DMS153 (cell line): ENCODE measurements around the gene HOMER2.
"Not testable (repeated sequence)": the region's sequence is repeated elsewhere in the genome, so short reads cannot be mapped to it uniquely, and the experiment has no call there.

Experiments
- DNase-seq: peaks from one replicate; lab custom pipeline; 2025; lab: John Stamatoyannopoulos, UW

The HOMER2 gene

DNA sequence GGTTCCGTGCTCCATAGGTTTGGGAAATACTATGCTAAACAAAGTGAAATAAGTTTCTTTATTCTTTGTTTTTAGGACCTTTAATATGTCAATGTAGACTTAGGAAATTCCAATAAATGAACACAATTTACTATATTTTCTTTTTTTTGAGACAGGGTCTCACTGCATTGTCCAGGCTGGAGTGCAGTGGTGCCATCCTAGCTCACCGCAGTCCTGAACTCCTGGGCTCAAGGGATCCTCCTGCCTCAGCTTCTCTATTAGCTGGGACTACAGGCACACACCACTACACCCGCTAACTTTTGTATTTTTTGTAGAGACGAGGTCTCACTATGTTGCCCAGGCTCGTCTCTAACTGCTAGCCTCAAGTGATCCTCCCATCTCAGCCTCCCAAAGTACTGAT lies 12.4 kb upstream of the HOMER2 start:
- no peak for DNase-seq

DNA sequence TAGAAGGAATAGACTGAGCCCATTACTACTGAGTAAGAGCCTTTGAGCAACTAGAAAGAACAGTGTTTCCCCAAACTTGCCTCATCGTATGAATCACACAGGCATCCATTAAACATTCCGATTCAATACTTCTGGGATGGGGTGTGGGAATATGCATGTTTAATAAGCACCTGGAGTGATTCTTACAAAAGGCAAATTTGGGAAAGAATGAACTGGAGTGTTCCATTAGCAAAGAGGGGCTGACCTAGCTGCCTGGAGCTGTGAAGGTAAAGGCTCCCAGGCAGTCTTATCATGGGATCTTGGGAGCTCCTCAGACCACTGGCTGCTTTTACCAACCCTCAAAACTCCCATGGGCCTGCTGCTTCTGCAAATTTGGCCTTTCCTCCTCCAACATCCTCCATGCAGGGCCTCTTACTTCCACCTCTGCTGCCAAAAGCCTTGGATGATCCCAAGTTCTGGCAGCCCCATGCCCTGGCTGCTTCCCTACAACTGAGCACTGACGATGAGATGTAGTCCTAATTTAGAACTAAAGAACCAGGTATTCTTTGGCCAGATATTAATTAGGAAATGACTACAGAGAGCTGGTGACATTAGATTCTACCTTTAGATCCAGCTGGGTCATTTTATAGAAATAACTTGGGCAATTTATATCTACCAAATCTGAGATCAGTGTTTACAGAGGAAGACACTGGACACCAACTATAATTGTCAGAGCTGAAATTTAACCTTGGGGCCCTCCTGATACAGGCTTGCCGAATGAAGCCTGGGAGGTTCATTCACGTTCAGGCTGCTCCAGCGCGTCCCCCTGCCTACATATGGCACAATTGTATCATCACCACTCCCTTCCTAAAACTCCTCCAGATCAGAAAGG lies 11.2 kb upstream of the HOMER2 start:
- no peak for DNase-seq

DNA sequence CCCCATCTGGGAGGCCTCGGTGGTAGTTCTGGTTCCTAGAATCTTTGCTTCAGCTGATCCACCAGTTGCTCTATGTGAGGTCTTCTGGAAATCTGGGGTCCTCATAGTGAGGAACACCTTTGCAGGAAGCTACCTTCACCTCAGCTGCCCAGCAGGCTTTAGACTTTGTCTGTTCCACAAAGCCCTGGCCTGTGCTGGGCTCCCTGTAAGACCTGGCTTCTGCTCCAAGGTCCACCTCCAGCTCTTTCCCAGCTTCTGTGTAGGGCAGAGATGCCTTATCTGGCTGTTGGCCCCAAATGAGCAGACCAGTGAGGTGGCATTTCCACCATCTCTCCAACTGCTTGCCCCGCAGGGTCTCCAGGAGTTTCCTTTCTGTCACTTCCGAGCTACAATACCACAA lies 8.2 kb upstream of the HOMER2 start:
- no peak for DNase-seq

DNA sequence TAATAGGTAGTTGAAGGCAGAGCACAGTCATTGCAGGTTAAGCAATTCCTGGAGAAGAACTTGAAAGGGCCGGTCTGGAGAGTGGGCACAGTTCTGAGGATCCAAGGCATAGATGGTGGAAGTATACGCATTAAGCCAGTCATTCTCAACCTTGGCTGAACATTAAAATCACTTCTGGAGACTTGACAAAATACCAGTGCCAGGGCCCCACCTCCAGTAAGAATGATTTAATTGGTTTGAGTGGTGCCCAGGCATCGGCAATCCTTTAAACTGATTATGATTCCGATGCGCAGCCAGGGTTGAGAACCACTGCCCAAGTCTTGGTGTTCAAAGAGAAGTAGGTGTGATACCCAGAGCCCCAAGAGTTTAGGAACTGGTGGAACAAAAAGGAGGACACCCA lies 6.9 kb upstream of the HOMER2 start:
- no peak for DNase-seq

DNA sequence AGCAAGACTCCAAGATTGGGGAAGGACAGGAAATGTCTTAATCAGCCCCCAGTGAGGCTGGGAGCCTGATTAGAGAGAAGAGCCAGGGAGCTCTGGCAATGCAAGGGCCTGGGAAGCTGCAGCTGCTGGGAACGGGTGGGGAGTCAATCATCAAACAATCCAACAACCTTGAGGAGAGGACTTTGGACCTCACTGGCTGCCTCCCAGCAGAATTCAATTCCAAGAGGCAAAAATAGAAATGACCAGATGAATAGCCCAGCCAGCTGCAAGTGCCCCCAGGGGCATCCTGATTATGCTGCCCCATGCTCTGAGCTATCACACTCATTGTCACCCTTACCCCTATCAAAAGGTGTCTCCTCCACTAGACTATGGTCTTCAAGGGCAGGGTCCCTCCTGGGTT lies 6.1 kb upstream of the HOMER2 start:
- no peak for DNase-seq

DNA sequence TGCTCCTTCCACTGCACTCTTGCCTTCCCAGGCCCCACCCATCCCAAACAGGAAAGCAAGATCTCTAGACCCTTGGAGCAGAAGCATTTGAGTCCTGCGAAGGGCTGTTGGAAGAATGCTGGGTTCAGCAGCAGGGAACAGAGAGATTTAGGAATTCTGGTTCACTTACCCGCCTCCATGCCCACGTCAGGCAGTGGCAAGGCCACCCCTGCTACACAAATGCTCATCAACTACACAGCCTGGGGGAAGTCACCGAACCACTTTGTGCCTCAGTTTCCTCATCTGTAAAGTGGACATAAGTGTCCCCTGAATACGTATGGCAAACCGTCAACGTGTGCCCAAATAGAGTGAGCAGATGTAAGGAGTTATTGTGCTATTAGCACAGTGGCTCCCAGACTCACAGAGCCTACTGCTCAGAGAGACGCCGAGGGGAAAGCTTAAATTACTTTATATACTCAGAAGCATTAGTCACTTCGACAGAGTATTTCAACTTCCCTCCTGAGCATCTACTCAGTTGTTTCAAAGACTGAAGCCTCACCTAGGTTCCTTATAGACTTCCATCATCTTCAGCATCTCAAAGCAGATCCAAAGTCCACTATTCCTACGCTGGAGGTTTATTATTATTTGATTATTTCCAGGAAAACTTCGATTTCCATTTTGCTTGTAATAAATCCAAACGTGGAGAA lies 905 bp downstream of the HOMER2 start:
- DNase-seq: no peak

DNA sequence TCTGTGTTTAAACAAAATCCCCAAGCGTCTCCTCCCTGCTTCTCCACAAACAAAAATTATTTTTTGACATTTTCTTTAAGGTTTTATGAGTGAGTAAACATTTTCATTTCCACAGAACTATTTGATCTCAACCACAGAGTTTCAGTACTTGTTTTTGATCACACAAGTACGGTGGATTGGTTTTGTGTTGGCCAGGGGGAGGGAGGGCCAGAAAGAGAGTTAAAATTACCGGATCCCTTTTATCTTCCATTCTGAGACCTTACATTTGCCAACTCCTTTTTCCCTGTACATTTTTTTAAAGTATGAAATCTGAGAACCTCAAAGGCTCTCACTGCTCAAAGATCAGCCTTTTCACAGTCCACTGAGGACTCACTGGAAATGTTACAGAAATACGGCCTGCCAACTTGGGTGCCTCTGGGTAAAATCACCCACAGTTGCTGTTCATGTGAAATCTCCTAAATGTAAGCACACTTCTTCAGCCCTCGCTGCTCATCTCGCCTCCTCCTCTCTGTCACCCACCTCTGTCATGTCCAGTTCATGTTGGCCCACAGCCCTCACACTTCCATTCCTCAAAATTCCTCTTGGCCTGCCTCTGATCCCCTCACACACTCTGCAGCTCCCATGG lies 1.7 kb downstream of the HOMER2 start:
- no peak for DNase-seq

DNA sequence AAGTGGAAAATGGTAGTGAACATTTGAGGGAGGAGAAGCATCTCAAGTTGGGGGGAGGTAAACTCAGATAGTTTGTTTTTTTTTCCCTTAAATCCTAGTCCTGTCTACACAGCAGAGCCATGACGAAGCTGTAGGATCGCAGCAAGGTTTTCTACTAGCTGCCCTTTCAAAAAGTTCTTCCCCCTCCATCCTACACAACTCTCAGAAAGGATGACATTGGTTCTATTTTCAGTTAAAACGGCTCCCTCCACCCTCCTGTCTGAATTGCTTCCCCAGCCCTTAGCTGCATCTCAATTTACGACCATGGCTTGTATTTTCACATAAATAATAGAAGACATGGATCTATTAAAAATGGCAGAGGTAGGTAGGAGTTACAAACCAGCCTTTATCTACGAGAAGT lies 2.2 kb downstream of the HOMER2 start:
- DNase-seq: no peak

DNA sequence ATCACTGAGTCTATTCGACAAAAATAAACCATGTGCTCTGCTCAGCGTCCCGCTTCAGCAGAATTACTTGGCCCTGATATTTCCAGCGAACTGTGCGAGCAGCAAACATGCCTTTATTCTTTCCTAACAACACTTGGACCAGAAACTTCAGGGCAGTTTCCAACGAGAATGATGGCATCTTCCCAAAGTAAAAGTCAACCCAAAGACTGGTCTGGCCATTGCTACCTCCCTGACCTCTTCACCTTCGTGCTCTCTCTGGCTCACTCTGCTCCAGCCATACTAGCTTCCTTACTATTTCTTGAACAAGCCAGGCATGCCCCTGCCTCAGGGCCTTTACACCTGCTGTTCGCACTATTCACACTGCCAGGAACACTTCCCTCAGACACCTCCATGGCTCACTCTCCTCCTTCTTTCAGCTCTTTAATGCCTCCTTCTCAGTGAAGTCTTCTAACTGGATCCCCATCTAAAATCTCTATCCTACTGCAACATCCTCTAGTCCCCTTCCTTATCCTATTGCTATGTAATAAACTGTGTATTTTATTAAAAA lies 6.3 kb downstream of the HOMER2 start:
- no peak for DNase-seq

DNA sequence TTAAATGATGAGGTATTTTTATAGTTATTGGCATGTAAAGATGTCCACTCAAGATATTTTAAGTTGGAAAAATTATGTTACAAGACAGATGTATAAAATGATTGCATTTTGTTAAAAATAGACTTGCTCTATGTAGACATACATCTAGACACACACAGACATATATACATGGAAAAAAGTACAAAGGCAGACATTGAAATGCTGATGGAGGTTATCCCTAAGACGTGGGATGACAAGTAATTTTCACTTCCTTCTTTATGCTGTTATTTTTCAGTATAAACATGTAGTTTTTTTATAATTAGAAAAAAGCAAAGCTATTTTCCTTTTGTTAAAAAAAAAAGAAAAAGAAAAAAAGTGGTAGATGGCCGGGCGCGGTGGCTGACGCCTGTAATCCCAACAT lies 7.2 kb downstream of the HOMER2 start:
- no peak for DNase-seq

DNA sequence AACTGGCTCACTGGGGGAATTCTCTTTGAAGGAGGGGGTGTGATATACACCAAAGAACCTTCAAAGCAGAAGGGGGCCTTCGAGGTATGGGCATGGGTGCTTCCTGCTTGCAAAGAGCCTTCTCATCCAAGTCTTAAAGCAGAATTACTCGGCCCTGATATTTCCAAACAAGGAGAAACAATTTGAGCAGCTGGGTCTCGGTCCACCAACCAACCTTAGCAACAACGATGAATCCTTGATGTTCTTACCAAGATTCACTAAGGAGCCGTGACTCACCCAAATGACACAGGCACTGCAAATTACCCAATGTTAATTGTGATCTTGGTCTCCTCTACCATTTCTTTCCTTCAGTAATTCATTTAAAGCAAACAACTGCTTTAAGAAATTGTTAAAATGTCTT lies 7.7 kb downstream of the HOMER2 start:
- no peak for DNase-seq

DNA sequence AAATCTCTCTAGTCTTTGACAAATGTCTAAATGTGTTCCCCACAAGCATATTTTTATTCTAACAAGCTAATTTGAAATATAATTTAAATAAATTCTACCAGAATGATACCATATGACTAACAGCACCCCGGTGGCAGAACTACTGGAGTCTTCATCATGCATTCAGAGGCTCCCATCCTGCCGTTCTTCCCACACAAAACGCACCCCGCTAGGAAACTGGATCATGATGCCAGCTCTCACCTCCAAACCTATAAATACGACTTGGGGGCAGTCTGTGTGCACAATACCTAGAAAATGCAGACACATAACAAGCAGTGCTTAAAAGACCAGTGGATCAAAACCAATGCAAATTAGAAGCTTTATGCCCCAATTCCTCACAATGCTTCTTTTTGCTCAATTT lies 8.5 kb downstream of the HOMER2 start:
- DNase-seq: no peak

DNA sequence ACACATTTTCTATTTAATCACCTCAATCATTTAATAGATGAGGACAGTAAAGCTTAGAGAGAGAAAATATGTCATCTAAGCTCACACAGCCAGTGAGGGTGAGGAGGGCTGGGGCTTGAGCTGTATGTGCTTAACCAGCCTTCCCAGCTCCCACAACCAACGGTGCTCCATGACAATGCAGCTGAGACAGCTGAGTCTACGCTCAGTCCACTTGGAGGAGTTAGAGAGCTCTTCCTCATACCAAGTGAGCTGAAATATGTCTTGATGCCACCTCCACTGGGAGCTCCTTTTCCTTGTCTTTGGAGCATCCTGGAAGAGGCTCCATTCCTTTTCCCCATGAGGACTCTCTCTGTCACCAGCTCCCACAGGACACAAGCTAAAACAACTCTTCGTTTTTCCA lies 9.3 kb downstream of the HOMER2 start:
- no peak for DNase-seq

DNA sequence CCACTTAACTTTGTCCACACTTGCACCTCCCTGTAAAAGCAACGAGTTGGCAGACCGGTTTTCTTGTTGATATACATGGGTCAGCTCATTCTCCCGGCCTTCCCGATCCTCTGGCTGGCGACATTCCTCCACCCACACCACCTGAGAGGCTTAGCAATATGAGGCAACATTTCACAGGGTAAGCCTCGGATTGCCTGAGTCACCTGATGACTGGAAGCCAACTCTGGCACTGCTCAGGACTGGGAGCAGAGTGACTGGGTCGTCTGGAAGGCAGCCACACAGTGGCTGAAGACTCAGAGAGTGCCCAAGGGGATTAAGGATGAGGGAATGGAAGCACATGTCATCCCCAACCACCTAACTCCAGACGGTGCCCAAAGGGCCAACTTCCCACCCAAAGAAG lies 9.8 kb downstream of the HOMER2 start:
- DNase-seq: no peak

DNA sequence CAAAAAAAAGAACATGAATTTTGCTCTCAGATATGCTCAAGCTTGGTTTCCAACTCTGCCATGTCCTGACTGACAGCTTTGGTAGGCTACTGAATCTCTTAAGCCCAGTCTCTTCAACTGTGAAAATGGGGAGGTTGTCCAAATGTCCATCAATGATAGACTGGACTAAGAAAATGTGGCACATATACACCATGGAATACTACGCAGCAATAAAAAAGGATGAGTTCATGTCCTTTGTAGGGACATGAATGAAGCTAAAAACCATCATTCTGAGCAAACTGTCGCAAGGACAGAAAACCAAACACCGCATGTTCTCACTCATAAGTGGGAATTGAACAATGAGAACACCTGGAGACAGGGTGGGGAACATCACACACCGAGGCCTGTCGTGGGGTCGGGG lies 12.8 kb downstream of the HOMER2 start:
- not testable (repeated sequence) for DNase-seq

DNA sequence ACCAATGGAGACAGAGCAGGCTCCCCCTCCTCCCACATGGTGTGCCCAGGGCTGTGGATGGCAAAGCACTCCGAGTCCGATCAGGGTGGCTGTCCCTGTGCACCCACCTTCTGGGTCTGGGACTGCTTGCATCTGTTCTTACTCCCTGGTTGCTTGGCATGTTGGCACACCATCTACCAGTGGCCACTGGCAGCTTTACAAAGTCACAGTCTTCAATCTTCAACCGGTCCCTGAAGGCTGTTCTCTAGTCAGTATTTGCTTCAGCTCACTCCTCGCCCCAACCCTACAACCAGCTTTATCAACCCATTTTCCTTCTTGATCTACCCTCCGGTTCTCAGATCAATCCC lies 14.8 kb downstream of the HOMER2 start:
- no peak for DNase-seq

DNA sequence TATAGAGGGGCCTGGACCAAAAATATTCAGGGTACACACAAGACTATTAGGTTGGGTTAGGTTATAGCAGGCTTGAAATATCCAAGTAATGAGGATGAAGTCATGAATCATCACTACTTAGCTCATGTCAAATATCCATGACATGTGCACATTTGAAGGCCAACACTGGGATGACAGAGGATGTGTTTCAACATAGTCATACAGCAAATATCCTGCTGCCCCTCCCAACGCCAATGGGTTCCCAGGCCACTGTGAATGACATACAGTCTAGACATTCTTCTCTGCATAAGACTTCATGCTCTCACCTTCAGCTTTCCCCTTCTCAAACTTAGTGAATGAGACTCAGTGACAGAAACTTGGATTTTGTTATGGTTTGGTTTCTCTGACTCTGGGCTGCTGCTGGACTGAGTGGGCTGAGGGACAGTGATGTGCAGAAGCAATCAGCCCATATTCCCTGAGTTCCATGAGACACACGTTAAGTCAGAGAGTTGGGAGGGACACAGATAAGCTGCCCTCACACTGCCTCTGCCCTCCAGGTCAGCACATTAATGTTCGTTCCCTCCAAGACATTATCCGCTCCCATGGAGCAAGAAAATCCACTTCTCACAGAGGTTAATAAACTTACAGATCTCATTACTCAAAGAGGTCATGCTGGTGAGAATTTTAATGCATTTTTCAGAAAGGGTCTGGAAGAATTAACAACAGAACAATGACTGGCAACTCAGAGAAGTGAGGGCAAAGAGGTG lies 15.4 kb downstream of the HOMER2 start:
- DNase-seq: no peak

DNA sequence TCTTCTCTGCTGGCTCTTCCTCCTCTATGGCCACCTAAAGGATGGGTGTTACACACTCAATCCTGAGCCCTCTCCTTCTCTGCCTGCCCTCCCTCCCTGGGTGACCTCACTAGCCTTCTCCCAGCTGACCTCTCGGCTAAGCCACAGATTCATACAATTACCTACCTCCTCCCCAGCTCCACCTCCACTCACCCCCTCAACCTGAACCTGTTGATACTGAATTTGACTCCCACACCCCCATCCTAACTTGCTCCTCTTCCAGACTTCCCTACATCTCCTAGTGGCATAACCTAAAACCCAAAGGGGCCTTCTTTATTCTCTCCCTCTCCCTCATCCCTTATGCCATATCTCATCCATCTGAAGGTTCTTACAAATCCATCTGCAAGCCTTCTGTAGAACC lies 17.1 kb downstream of the HOMER2 start:
- DNase-seq: no peak

DNA sequence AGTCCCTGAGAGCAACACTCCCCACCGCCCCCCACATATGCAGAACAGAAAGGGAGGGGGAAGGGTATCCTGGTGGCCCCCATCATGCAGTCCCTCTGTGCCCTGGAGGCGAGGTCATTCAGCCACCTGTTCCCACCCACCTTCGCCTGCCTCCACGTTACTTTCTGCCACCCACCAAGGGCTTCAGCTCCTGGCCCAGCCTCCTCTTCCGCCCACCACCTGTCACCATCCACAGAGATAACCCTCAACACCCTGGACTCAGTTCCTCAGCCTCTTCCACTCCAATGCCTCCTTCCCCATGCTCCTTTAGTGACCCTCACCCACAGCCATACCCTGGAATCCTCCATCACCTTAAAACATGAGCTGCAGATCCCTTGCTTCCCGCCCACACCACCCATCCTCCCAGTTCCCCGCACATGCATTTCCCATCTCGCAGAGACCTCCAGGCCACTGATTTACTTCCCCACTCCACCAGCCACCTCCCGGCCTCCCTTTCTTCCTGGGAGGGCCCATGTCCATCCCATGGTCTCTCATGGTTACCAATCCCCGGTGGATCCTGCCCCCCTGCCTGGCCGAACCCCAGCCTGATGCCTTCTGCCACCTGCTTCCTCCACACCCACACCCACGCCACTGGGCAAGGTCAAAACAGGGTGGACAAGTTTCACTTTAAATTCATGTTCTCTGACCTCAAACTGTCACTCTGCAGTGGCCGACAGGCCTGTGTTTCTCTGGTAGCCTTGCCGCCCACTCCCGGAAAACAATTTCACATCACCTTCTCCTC lies 18.2 kb downstream of the HOMER2 start:
- DNase-seq: no peak

DNA sequence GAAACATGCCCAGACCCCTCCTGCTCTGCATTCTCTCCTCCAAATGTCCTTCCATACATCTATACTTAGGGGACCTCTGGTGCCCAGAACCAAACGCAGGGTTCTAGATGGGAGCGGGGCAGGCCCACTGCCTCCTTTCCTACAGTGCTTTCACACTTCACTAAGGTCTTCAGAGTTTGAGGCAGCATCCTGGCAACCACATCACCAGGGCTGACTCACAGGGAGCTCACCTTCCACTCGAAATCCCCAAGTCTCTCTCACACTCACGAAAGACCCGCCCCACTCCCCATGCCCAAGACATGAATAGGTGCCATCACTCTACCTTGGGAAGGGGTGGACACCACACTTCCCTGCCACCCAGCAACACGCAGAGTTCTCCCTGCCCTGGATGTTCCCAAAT lies 18.9 kb downstream of the HOMER2 start:
- DNase-seq: no peak

DNA sequence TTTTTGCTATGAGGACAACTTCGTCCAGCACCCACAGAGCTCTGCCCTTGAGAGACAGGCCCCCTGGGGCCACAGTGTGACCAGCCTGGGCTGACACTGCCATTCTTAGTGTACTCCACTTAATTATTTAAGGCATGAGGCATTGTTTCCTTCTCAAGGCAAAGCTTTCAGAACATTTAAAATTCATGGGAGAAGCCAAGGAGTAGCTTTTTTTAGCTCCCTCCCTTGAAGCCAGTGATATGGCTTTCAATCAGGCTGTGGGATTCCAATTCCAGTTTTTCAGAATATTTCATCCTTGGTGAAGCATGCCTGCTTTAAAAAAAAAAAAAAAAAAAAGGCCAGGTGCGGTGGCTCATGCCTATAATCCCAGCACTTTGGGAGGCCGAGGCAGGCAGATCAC lies 21.3 kb downstream of the HOMER2 start:
- DNase-seq: no peak

DNA sequence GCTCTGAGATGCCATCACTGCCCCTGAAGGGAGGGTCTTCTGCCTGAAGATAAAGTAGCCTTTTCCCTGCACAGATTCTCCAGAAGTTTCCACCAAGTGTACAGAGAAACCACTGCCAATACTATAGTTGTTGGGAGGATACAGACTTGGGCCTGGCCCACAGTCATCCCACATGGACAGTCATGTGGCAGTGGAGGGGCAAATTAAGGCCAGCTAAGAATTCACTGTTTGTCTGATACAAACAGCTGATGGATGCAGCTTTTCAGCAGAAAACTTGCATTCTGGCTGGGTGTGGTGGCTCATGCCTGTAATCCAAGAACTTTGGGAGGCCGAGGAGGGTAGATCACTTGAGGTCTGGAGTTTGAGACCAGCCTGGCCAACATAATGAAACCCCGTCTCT lies 22.1 kb downstream of the HOMER2 start:
- no peak for DNase-seq
